CD4-positive, alpha-beta T cell treated with Interleukin-6 at 100 ng/mL for 8 hours (primary cell): ENCODE data around the gene CSNK2A2.

Experiments used
- DNase-seq: peaks from one replicate; pipeline ENCODE4 v3.0.0-alpha.2; 2020; ENCODE audit warnings: mixed read lengths, low spot score

Gene CSNK2A2

GRCh38 chr16:58198022-58198683, at the start of gene CSNK2A2:
TSS of gene CSNK2A2 (minus strand) at chr16:58198106. CDS start at chr16:58197736, 370 bp downstream.
- DNase-seq = peak; percentile 60

GRCh38 chr16:58243528-58244004, 45.7 kb upstream of the CSNK2A2 start:
- DNase-seq = no peak

- DNase-seq = no peak
Observed at GRCh38 chr16:58236831-58237230, 38.9 kb upstream of the CSNK2A2 start.

GRCh38 chr16:58236231-58236690, 38.4 kb upstream of the CSNK2A2 start:
- peak; percentile 47 for DNase-seq

GRCh38 chr16:58235663-58236062, 37.8 kb upstream of the CSNK2A2 start:
- DNase-seq = no peak

- no peak for DNase-seq
Observed at GRCh38 chr16:58234831-58235595, 37.1 kb upstream of the CSNK2A2 start.

GRCh38 chr16:58230259-58230658, 32.4 kb upstream of the CSNK2A2 start:
- DNase-seq = no peak

GRCh38 chr16:58226790-58227189, 28.9 kb upstream of the CSNK2A2 start:
- no peak for DNase-seq

- no peak for DNase-seq
Observed at GRCh38 chr16:58225965-58226602, 28.2 kb upstream of the CSNK2A2 start.

- no peak for DNase-seq
Observed at GRCh38 chr16:58222532-58223316, 24.8 kb upstream of the CSNK2A2 start.

- no peak for DNase-seq
Observed at GRCh38 chr16:58219432-58219831, 21.5 kb upstream of the CSNK2A2 start.

GRCh38 chr16:58218786-58219185, 20.9 kb upstream of the CSNK2A2 start:
- DNase-seq = no peak

GRCh38 chr16:58217311-58217925, 19.5 kb upstream of the CSNK2A2 start:
- no peak for DNase-seq

- no peak for DNase-seq
Observed at GRCh38 chr16:58212824-58213655, 15.1 kb upstream of the CSNK2A2 start.

- DNase-seq = no peak
Observed at GRCh38 chr16:58211846-58212245, 13.9 kb upstream of the CSNK2A2 start.

- DNase-seq = no peak
Observed at GRCh38 chr16:58211245-58211644, 13.3 kb upstream of the CSNK2A2 start.

- DNase-seq = no peak
Observed at GRCh38 chr16:58205276-58206036, 7.5 kb upstream of the CSNK2A2 start.

- DNase-seq = no peak
Observed at GRCh38 chr16:58201163-58201562, 3.3 kb upstream of the CSNK2A2 start.

- no peak for DNase-seq
Observed at GRCh38 chr16:58200004-58200797, 2.3 kb upstream of the CSNK2A2 start.
